Mesenchymal stem cell (in vitro differentiated cells and primary cell): ENCODE results near the gene UBA52.

Experiments
- DNase-seq: peaks from one replicate; pipeline ENCODE4 v3.0.0-alpha.2; 2013
- H2AFZ ChIP-seq: one replicate; pipeline ENCODE4 v1.6.1; 2013; ENCODE audit warnings: low read depth, mild to moderate bottlenecking, control low read depth, inconsistent platforms, low read length, moderate library complexity
- H2AK5ac ChIP-seq: 2 replicates; pipeline ENCODE4 v1.6.1; 2013; ENCODE audit warnings: low read length, moderate library complexity, mild to moderate bottlenecking, inconsistent platforms; ENCODE audit not compliant: severe bottlenecking
- H2BK120ac ChIP-seq: one replicate; pipeline ENCODE4 v1.6.1; 2013; ENCODE audit warnings: low read depth, mild to moderate bottlenecking, inconsistent platforms, low read length, moderate library complexity
- H2BK12ac ChIP-seq, 2 experiments: one replicate each; pipeline ENCODE4 v1.6.1; 2013; ENCODE audit warnings: inconsistent platforms in 2 of 2, low read length in 2 of 2, mild to moderate bottlenecking in 2 of 2, moderate library complexity in 2 of 2, control low read depth in 1 of 2
- H2BK15ac ChIP-seq: one replicate; pipeline ENCODE4 v1.6.1; 2013; ENCODE audit warnings: mild to moderate bottlenecking, low read depth, inconsistent platforms; ENCODE audit not compliant: poor library complexity, severe bottlenecking
- H2BK5ac ChIP-seq: 2 replicates; pipeline ENCODE4 v1.6.1; 2013; ENCODE audit warnings: low read depth, mild to moderate bottlenecking, low read length, control low read depth, inconsistent platforms; ENCODE audit not compliant: poor library complexity, severe bottlenecking
- H3K14ac ChIP-seq, 2 experiments: one replicate each; pipeline ENCODE4 v1.6.1; 2013; ENCODE audit warnings: inconsistent platforms in 2 of 2, low read length in 2 of 2, control low read depth in 1 of 2, mild to moderate bottlenecking in 1 of 2, moderate library complexity in 1 of 2
- H3K18ac ChIP-seq, 2 experiments: one replicate each; pipeline ENCODE4 v1.6.1; 2013; ENCODE audit warnings: inconsistent platforms in 2 of 2, low read length in 2 of 2, control low read depth in 1 of 2, low read depth in 1 of 2, mild to moderate bottlenecking in 1 of 2
- H3K23ac ChIP-seq, 2 experiments: one replicate each; pipeline ENCODE4 v1.6.1; 2013; ENCODE audit warnings: inconsistent platforms in 2 of 2, low read length in 2 of 2, mild to moderate bottlenecking in 2 of 2, moderate library complexity in 2 of 2, control low read depth in 1 of 2
- H3K27ac ChIP-seq: 2 replicates; pipeline ENCODE4 v1.5.1; 2013; ENCODE audit warnings: mild to moderate bottlenecking, moderate library complexity, low read length, control low read depth, inconsistent platforms; ENCODE audit not compliant: poor library complexity, severe bottlenecking
- H3K27me3 ChIP-seq, 2 experiments: 2 replicates each; pipeline versions ENCODE4 v1.6.1 to v1.7.0; 2013; ENCODE audit warnings: low read length in 2 of 2, mild to moderate bottlenecking in 2 of 2, moderate library complexity in 2 of 2, control low read depth in 1 of 2, inconsistent platforms in 1 of 2; ENCODE audit not compliant: control insufficient read depth in 1 of 2, insufficient read depth in 1 of 2
- H3K36me3 ChIP-seq, 2 experiments: 2 replicates each; pipeline versions ENCODE4 v1.6.1 to v1.7.0; 2013; ENCODE audit warnings: low read length in 2 of 2, control low read depth in 1 of 2, inconsistent platforms in 1 of 2, low read depth in 1 of 2, mild to moderate bottlenecking in 1 of 2; ENCODE audit not compliant: insufficient read depth in 2 of 2, control insufficient read depth in 1 of 2
- H3K4ac ChIP-seq, 2 experiments: one replicate each; pipeline ENCODE4 v1.6.1; 2013; ENCODE audit warnings: inconsistent platforms in 2 of 2, low read length in 2 of 2, mild to moderate bottlenecking in 2 of 2, moderate library complexity in 2 of 2, control low read depth in 1 of 2, low read depth in 1 of 2
- H3K4me1 ChIP-seq: 2 replicates; pipeline ENCODE4 v1.6.1; 2013; ENCODE audit warnings: low read depth, low read length, control low read depth; ENCODE audit not compliant: control insufficient read depth, insufficient read depth
- H3K4me2 ChIP-seq: 2 replicates; pipeline ENCODE4 v1.6.1; 2013; ENCODE audit warnings: low read length, mild to moderate bottlenecking, inconsistent platforms; ENCODE audit not compliant: poor library complexity, severe bottlenecking
- H3K4me3 ChIP-seq, 2 experiments: 2 replicates each; pipeline versions ENCODE4 v1.5.1 to v1.7.0; 2013; ENCODE audit warnings: low read length in 2 of 2, mild to moderate bottlenecking in 2 of 2, control low read depth in 1 of 2, low read depth in 1 of 2; ENCODE audit not compliant: insufficient read depth in 1 of 2
- H3K79me1 ChIP-seq: replicated peaks from 2 replicates; pipeline ENCODE4 v1.6.1; 2013; ENCODE audit warnings: mild to moderate bottlenecking, control low read depth, low read length, inconsistent platforms; ENCODE audit not compliant: poor library complexity, severe bottlenecking
- H3K9ac ChIP-seq: 2 replicates; pipeline ENCODE4 v1.7.0; 2013; ENCODE audit warnings: mild to moderate bottlenecking, low read length, moderate library complexity
- H3K9me3 ChIP-seq: 2 replicates; pipeline ENCODE4 v1.7.0; 2013; ENCODE audit warnings: mild to moderate bottlenecking, low read length; ENCODE audit not compliant: control insufficient read depth
- H4K8ac ChIP-seq: one replicate; pipeline ENCODE4 v1.6.1; 2013; ENCODE audit warnings: inconsistent platforms, mild to moderate bottlenecking, low read length, moderate library complexity
- H4K91ac ChIP-seq: one replicate; pipeline ENCODE4 v1.6.1; 2013; ENCODE audit warnings: mild to moderate bottlenecking, low read length, inconsistent platforms
- WGBS: methylation state at CpG from one replicate; pipeline ENCODE4 v1.1.7; 2013; ENCODE audit warnings: mixed read lengths; 5-methylcytosine and 5-hydroxymethylcytosine counted together

The UBA52 gene

GRCh38 chr19:18589380-18590272 is 18.0 kb downstream of the UBA52 start:
- Histone ChIP-seq H3K4me2 (peak overlapping the region; percentile 99), H2BK120ac (no peak overlapping the region), H2BK5ac (no peak overlapping the region), H3K36me3 (peaks cover 9 to 16% of the 10 kb centered on the region in 2 experiments), H2BK12ac (peak overlapping the region in 1 of 2 experiments; percentile 75), H2AFZ (peak overlapping the region; percentile 72), H4K8ac (peak overlapping the region; percentile 97), H2BK15ac (peak overlapping the region; percentile 86), H3K18ac (peak overlapping the region; percentile 61 to 71), H3K27ac (peak overlapping the region; percentile 70), H2AK5ac (no peak overlapping the region), H3K4me1 (peaks cover 35% of the 10 kb centered on the region), H3K4me3 (peak overlapping the region; percentile 93), H3K9me3 (no peaks in the 10 kb centered on the region), H3K79me1 (peaks cover 2% of the 10 kb centered on the region), H3K14ac (peak overlapping the region in 1 of 2 experiments; percentile 53), H3K4ac (peak overlapping the region; percentile 9 to 78), H3K9ac (peak overlapping the region; percentile 89), H3K27me3 (peaks cover 0 to 3% of the 10 kb centered on the region in 2 experiments), H3K23ac (peak overlapping the region in 1 of 2 experiments; percentile 83), H4K91ac (peak overlapping the region; percentile 78)
- WGBS: under 1% methylated on average over 52 of the region's 52 CpGs
- peak; percentile 79 for DNase-seq

- no peak overlapping the region for H2BK5ac ChIP-seq
- H3K9me3 ChIP-seq: no peaks in the 10 kb centered on the region
- no peak overlapping the region for H2AFZ ChIP-seq
- H3K9ac ChIP-seq: peak overlapping the region; percentile 89
- peaks cover 9 to 16% of the 10 kb centered on the region in 2 experiments for H3K36me3 ChIP-seq
- peak; percentile 89 for DNase-seq
- no peak overlapping the region for H3K18ac ChIP-seq
- peak overlapping the region; percentile 74 for H4K91ac ChIP-seq
- H3K27ac ChIP-seq: no peak overlapping the region
- peaks cover 40% of the 10 kb centered on the region for H3K4me1 ChIP-seq
- H3K14ac ChIP-seq: no peak overlapping the region
- no peak overlapping the region for H2BK15ac ChIP-seq
- peak overlapping the region; percentile 9 for H4K8ac ChIP-seq
- H3K23ac ChIP-seq: no peak overlapping the region
- 35% methylated on average over 40 of the region's 40 CpGs for WGBS
- peak overlapping the region in 1 of 2 experiments; percentile 30 for H2BK12ac ChIP-seq
- peaks cover 2% of the 10 kb centered on the region for H3K79me1 ChIP-seq
- peaks cover 0 to 11% of the 10 kb centered on the region in 2 experiments for H3K27me3 ChIP-seq
- peak overlapping the region; percentile 33 to 93 for H3K4me3 ChIP-seq
- H2AK5ac ChIP-seq: no peak overlapping the region
- H2BK120ac ChIP-seq: no peak overlapping the region
- H3K4me2 ChIP-seq: peak overlapping the region; percentile 99
- no peak overlapping the region for H3K4ac ChIP-seq
Observed at GRCh38 chr19:18590273-18591272, 18.9 kb downstream of the UBA52 start.

- Histone ChIP-seq H3K18ac (no peak overlapping the region), H3K9me3 (no peaks in the 10 kb centered on the region), H3K4me1 (peaks cover 40% of the 10 kb centered on the region), H2BK5ac (no peak overlapping the region), H2AFZ (no peak overlapping the region), H3K23ac (no peak overlapping the region), H2BK12ac (no peak overlapping the region), H2BK15ac (no peak overlapping the region), H2BK120ac (no peak overlapping the region), H3K79me1 (peaks cover 2% of the 10 kb centered on the region), H3K36me3 (peaks cover 9 to 16% of the 10 kb centered on the region in 2 experiments), H4K91ac (no peak overlapping the region), H3K27me3 (peaks cover 3 to 14% of the 10 kb centered on the region in 2 experiments), H3K14ac (no peak overlapping the region), H3K4me3 (peak overlapping the region in 1 of 2 experiments; percentile 40), H3K27ac (no peak overlapping the region), H3K9ac (peak overlapping the region; percentile 41), H3K4ac (no peak overlapping the region), H2AK5ac (no peak overlapping the region), H4K8ac (no peak overlapping the region), H3K4me2 (no peak overlapping the region)
- WGBS: 96% methylated on average over 22 of the region's 22 CpGs
- DNase-seq: no peak
Observed at GRCh38 chr19:18591735-18592385, 20.2 kb downstream of the UBA52 start.
